Keratinocyte (primary cell): ENCODE measurements around the gene PRR23E. TPM values are rescaled to one million over a fixed set of nuclear protein-coding genes. Genes with fewer than 3 reads are reported as not detected.

ENCODE experiments used
- DNase-seq: peaks from one replicate; pipeline ENCODE4 v3.0.0-alpha.2; 2011; ENCODE audit warnings: low read depth, missing footprints, low spot score
- FAIRE-seq: peaks from 2 replicates; lab custom pipeline; 2011; peaks lifted over from hg19 to GRCh38; lab: Jason Lieb, UNC
- H2AFZ ChIP-seq: 2 replicates; pipeline ENCODE4 v1.6.0; 2012; ENCODE audit warnings: low read length, control low read depth, inconsistent platforms; ENCODE audit not compliant: control insufficient read depth
- H3K27ac ChIP-seq: 2 replicates; pipeline ENCODE4 v1.5.1; 2011; ENCODE audit warnings: low read length; ENCODE audit not compliant: control insufficient read depth, insufficient read depth
- H3K27me3 ChIP-seq: 3 replicates; pipeline ENCODE4 v1.6.0; 2011; ENCODE audit warnings: low read length; ENCODE audit not compliant: control insufficient read depth, insufficient read depth; ENCODE audit errors: extremely low read depth
- H3K36me3 ChIP-seq, 2 experiments: 2 replicates in 1 of 2; 3 replicates in 1 of 2; pipeline ENCODE4 v1.5.1; 2011; ENCODE audit warnings: low read length in 2 of 2, mild to moderate bottlenecking in 1 of 2; ENCODE audit not compliant: control insufficient read depth in 2 of 2, insufficient read depth in 2 of 2; ENCODE audit errors: extremely low read depth in 1 of 2
- H3K4me1 ChIP-seq: 3 replicates; pipeline ENCODE4 v1.5.1; 2011; ENCODE audit warnings: low read length; ENCODE audit not compliant: control insufficient read depth, insufficient read depth; ENCODE audit errors: extremely low read depth
- H3K4me2 ChIP-seq: 3 replicates; pipeline ENCODE4 v1.6.0; 2011; ENCODE audit warnings: low read depth, low read length; ENCODE audit not compliant: control insufficient read depth, insufficient read depth; ENCODE audit errors: extremely low read depth
- H3K4me3 ChIP-seq, 3 experiments: fragments of 200-600 bp in 1 of 3; sonication (generic) in 1 of 3; 2 replicates in 2 of 3; 3 replicates in 1 of 3; pipeline ENCODE4 v1.5.1; 2011 to 2016; ENCODE audit warnings: low read length in 3 of 3, mild to moderate bottlenecking in 3 of 3, control low read depth in 2 of 3, inconsistent platforms in 1 of 3, low read depth in 1 of 3, mixed read lengths in 1 of 3, mixed run types in 1 of 3, moderate library complexity in 1 of 3; ENCODE audit not compliant: control insufficient read depth in 2 of 3, insufficient read depth in 2 of 3; ENCODE audit errors: extremely low read depth in 1 of 3
- H3K79me2 ChIP-seq: 2 replicates; pipeline ENCODE4 v1.6.0; 2012; ENCODE audit warnings: low read length; ENCODE audit not compliant: control insufficient read depth, insufficient read depth
- H3K9ac ChIP-seq: 3 replicates; pipeline ENCODE4 v1.6.0; 2011; ENCODE audit warnings: low read length; ENCODE audit not compliant: control insufficient read depth, insufficient read depth; ENCODE audit errors: extremely low read depth
- H3K9me1 ChIP-seq: 3 replicates; pipeline ENCODE4 v1.6.0; 2011; ENCODE audit warnings: low read length; ENCODE audit not compliant: control insufficient read depth, insufficient read depth; ENCODE audit errors: extremely low read depth
- H3K9me3 ChIP-seq: 2 replicates; pipeline ENCODE4 v1.5.1; 2012; ENCODE audit warnings: low read depth, low read length; ENCODE audit not compliant: control insufficient read depth
- H4K20me1 ChIP-seq: 3 replicates; pipeline ENCODE4 v1.6.0; 2011; ENCODE audit warnings: low read length; ENCODE audit not compliant: control insufficient read depth, insufficient read depth; ENCODE audit errors: extremely low read depth
- EZH2 ChIP-seq: IDR thresholded peaks from one replicate; pipeline ENCODE4 v1.6.1; 2012; ENCODE audit warnings: inconsistent platforms, mild to moderate bottlenecking, low read length, moderate library complexity
- dilution Hi-C: fragments of 300-500 bp; cut with MboI; formaldehyde crosslinking; loops from one replicate; pipeline ENCODE4 v1.7.0; 2020; ENCODE audit warnings: low sequenced_read_pairs; ENCODE audit not compliant: extremely low pct_ligation_motif_present
- polyA plus RNA-seq, 5 experiments: library from polyadenylated mRNA; depleted of rRNA in 3 of 5; stranded (reverse) in 3 of 5; stranded (forward) in 1 of 5; unstranded in 1 of 5; fragments of >200 nt; gene quantifications; 1 replicate in 1 of 5; 2 replicates in 3 of 5; 3 replicates in 1 of 5; pipeline versions ENCODE4 v1.2.1 to v1.2.3, GENCODE V29; 2011 to 2012; ENCODE audit warnings: missing spikeins in 2 of 5, low read depth in 1 of 5, low replicate concordance in 1 of 5
- TF ChIP-seq, protein P1 (sequence below), 3 experiments: IDR thresholded peaks in 1 of 3; conservative IDR thresholded peaks in 1 of 3; optimal IDR thresholded peaks in 1 of 3; 2 replicates in 2 of 3; 3 replicates in 1 of 3; pipeline versions ENCODE3 to v1.5.1; 2011; ENCODE audit warnings: low read length in 3 of 3, mild to moderate bottlenecking in 3 of 3, moderate library complexity in 2 of 3, control low read depth in 1 of 3, inconsistent platforms in 1 of 3; ENCODE audit not compliant: insufficient read depth in 2 of 3; ENCODE audit errors: extremely low read depth in 1 of 3

The PRR23E gene
- polyA plus RNA-seq, 1 donor (not counting 4 experiments of a cell fraction or from before 2014, with no cell fraction given), result not detected

DNA sequence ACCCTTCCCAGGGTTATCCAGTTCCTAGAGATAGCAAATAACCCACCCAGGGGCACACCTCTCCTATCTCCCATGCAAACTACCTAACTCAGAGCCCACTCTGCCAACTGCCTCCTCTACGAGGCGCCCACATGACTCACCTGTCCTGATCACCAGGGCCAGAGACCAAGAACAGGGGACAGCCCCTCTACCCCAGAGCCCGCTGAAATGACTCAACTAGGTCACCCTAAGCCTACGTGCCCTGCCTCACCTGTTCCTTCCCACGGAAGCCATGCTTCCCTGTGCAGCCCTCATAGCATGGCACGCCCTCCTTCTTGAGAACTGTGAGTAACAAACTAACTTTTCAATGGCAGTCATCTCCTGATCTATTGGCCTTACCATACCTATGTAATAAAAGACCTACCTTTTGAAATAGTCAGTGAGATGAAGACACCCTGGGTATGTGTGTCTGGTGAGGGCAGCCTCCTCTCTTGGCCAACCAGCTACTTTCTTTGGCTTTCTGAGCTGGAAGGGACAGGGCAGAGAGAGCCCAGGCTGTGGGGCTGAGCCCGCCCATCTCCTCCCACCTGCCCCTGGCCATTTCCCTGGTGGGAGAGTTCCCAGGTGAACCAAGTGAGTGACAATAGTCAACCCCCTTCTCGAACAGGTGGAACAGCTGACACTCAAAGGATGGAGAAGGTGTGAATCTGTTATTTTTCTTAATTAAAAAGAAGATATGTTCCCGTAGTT lies 25.5 kb upstream of the PRR23E start:
- no peak for FAIRE-seq
- DNase-seq, result no peak

GRCh38 chr3:127168271-127168670 lies 24.7 kb upstream of the PRR23E start:
- DNase-seq (no peak), FAIRE-seq (no peak)
- Histone ChIP-seq H3K4me1 (no peaks in the 10 kb centered on the region), H3K9me3 (no peaks in the 10 kb centered on the region), H3K4me2 (no peak overlapping the region), H2AFZ (no peak overlapping the region), H3K4me3 (no peak overlapping the region), H3K27ac (no peak overlapping the region), H3K9ac (no peak overlapping the region), H3K36me3 (no peaks in the 10 kb centered on the region), H4K20me1 (no peaks in the 10 kb centered on the region), H3K79me2 (no peaks in the 10 kb centered on the region), H3K9me1 (no peaks in the 10 kb centered on the region), H3K27me3 (peaks cover 23% of the 10 kb centered on the region)
- dilution Hi-C loops, result no loop called here
- TF ChIP-seq, protein P1, sequence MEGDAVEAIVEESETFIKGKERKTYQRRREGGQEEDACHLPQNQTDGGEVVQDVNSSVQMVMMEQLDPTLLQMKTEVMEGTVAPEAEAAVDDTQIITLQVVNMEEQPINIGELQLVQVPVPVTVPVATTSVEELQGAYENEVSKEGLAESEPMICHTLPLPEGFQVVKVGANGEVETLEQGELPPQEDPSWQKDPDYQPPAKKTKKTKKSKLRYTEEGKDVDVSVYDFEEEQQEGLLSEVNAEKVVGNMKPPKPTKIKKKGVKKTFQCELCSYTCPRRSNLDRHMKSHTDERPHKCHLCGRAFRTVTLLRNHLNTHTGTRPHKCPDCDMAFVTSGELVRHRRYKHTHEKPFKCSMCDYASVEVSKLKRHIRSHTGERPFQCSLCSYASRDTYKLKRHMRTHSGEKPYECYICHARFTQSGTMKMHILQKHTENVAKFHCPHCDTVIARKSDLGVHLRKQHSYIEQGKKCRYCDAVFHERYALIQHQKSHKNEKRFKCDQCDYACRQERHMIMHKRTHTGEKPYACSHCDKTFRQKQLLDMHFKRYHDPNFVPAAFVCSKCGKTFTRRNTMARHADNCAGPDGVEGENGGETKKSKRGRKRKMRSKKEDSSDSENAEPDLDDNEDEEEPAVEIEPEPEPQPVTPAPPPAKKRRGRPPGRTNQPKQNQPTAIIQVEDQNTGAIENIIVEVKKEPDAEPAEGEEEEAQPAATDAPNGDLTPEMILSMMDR (optimal IDR thresholded peaks at IDR 0.05 in 1 of 3, IDR thresholded peaks at IDR 0.05 in 1 of 3, conservative IDR thresholded peaks at IDR 0.05 in 1 of 3; ENCODE audit: extremely low read depth in 1 of 3, insufficient read depth in 2 of 3, low read length in 3 of 3), result no peak
- no peak for TF ChIP-seq EZH2

More for the DNA sequence above, 25.5 kb upstream of the PRR23E start:
- H3K9me3 ChIP-seq, result no peaks in the 10 kb centered on the region
- no peak overlapping the region for H3K4me2 ChIP-seq
- TF ChIP-seq, protein P1 (optimal IDR thresholded peaks at IDR 0.05 in 1 of 3, IDR thresholded peaks at IDR 0.05 in 1 of 3, conservative IDR thresholded peaks at IDR 0.05 in 1 of 3; ENCODE audit: extremely low read depth in 1 of 3, insufficient read depth in 2 of 3, low read length in 3 of 3), result no peak
- TF ChIP-seq EZH2, result no peak
- H3K4me3 ChIP-seq, result no peak overlapping the region
- H3K27me3 ChIP-seq, result peaks cover 23% of the 10 kb centered on the region
- H3K36me3 ChIP-seq, result no peaks in the 10 kb centered on the region
- H3K9me1 ChIP-seq, result no peaks in the 10 kb centered on the region
- no peaks in the 10 kb centered on the region for H4K20me1 ChIP-seq
- H3K27ac ChIP-seq, result no peak overlapping the region
- H3K9ac ChIP-seq, result no peak overlapping the region
- H3K4me1 ChIP-seq, result no peaks in the 10 kb centered on the region
- dilution Hi-C loops, result no loop called here
- H2AFZ ChIP-seq, result no peak overlapping the region
- H3K79me2 ChIP-seq, result no peaks in the 10 kb centered on the region
